ENCODE data around the gene NT5E.

- TF ChIP-seq, protein P1, sequence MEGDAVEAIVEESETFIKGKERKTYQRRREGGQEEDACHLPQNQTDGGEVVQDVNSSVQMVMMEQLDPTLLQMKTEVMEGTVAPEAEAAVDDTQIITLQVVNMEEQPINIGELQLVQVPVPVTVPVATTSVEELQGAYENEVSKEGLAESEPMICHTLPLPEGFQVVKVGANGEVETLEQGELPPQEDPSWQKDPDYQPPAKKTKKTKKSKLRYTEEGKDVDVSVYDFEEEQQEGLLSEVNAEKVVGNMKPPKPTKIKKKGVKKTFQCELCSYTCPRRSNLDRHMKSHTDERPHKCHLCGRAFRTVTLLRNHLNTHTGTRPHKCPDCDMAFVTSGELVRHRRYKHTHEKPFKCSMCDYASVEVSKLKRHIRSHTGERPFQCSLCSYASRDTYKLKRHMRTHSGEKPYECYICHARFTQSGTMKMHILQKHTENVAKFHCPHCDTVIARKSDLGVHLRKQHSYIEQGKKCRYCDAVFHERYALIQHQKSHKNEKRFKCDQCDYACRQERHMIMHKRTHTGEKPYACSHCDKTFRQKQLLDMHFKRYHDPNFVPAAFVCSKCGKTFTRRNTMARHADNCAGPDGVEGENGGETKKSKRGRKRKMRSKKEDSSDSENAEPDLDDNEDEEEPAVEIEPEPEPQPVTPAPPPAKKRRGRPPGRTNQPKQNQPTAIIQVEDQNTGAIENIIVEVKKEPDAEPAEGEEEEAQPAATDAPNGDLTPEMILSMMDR (IDR thresholded peaks at IDR 0.05), result no peak
- no peak for TF ChIP-seq POLR2A (IDR thresholded peaks at IDR 0.05)
- no peak for TF ChIP-seq POLR2AphosphoS5 (IDR thresholded peaks at IDR 0.05)
Observed at GRCh38 chr6:85469276-85470022, 19.6 kb downstream of the NT5E start.

All from prostate gland (tissue), 2 donors.